Cardiac septum (tissue), 1 donor: ENCODE data around the gene PPM1L. TPM values are rescaled to one million over a fixed set of nuclear protein-coding genes. Genes with fewer than 3 reads are reported as not detected.
A peak's percentile ranks its signal among the peaks of the same experiment; 100 is the strongest.

Experiments
- DNase-seq: peaks from one replicate; pipeline ENCODE4 v3.0.0-alpha.2; 2020; ENCODE audit warnings: low spot score
- intact Hi-C: fragments of 100-400 bp; cut with DNase I; formaldehyde crosslinking; loops from one replicate; pipeline ENCODE4 v1.14.0; 2022
- total RNA-seq: library from RNA; stranded (reverse); fragmentation: NEBNext Ultra II Directional; extraction: Animal tissue kit (Norgen Biotek cat#: 25700); gene quantifications from one replicate; pipeline ENCODE4 v1.2.1, GENCODE V29; 2021
- donor health status: DM: no; HTN: no; CAD: no.

PPM1L gene
- total RNA-seq, 1 donor from 2014 or later: 28.8 TPM

DNA sequence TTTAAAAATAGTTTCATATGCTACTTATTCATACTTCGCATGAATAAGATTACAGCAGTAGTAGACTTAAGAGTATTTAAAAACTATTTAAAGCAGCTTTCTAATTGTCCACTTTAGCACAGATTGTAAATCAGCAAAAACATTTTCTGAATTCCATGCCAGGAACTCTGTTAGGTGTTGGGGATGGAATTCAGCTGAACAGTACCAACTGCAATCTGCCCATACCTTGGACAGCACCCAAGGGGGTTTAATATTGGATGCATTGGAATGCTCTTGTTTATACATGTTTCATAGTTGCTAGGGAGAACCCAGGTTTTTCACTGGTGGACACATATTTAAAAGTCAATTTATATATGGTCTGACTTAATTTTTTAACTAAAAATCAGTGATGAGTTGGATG lies 74.8 kb downstream of the PPM1L start:
- intact Hi-C loops: no loop called here

DNA sequence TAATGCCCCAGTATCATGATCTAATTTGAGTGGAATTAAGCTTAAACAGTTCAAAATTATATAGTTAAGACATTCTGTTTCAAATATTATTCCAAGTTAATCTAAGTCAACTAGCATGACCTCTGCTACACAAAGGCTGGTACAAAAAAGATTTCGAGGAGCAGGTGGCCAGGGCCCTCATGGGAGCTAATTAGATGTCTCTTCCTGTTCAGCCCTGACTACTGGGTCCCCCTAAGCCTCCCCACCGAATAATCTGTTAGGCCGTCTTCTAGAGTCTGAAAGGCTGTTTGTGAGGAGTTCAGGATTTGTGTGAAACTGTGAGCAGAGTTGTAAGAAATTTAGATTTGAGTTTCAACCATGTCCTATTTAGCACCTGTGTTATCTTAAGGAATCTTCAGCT lies 75.4 kb downstream of the PPM1L start:
- intact Hi-C loops: no loop called here
- DNase-seq: no peak

More for the DNA sequence above, 74.8 kb downstream of the PPM1L start:
- DNase-seq: no peak

DNA sequence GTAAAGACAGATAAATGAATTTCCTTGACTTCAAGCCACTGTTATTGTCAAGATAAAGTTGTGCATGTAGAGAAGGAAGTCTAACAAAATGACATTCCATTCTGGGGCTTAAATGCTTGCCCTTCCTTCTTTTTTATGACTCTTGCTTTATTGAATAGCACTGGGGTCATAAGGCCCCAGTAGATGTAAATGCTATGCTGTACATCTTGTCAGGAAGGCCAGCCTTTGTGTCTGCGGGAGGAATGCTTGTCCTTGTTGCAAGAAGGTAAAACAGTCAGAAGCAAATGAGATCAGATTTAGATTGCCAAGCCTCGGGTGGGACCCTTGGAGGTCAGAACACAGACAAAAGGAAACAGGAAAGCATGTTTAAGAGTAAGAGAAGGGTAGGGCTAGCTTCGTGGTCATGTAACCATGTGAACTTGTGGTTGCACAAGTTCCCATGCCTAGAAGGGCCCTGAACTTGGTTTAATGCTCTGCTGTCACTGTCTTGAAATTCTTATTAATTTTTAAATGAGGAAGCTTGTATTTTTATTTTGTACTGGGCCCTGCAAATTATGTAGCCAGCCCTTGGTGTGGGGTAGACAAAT lies 81.5 kb downstream of the PPM1L start:
- intact Hi-C loops: no loop called here
- no peak for DNase-seq

DNA sequence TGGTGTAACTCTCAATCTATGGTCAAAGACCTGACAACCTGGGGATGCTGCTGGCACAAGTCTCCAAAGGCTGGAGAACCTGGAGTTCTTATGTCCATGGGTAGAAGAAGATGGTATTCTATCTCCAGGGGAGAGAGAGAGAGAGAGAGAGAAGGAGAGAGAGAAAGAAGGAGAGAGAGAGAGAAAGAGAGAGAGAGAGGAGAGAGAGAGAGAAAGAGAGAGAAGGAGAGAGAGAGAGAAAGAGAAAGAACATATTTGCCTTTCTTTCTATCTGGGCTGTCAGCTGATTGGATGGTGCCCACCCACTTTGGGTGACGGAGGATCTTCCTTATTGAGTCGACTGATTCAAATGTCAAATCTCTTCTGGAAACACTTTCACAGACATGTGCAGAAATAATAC lies 84.6 kb downstream of the PPM1L start:
- intact Hi-C loops: no loop called here
- DNase-seq: no peak

DNA sequence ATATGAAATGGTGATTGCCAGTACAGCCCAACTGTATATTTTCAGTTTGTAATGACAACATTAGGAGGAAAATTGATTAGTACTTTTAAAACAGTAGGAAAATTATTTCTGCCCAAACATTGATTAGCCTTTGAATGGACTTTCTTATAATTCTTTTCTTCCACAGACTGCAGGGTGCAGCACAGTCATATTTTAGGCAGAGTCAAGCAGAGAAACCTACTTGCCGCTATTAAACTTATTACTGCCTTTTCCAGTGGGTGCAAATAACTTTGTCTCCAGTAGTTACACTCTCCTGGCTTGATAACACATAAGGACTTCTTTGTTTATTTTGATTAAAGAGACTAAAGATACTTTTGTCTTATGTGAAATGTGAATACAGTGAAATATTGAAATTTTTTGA lies 85.4 kb downstream of the PPM1L start:
- DNase-seq: no peak
- intact Hi-C loops: no loop called here

DNA sequence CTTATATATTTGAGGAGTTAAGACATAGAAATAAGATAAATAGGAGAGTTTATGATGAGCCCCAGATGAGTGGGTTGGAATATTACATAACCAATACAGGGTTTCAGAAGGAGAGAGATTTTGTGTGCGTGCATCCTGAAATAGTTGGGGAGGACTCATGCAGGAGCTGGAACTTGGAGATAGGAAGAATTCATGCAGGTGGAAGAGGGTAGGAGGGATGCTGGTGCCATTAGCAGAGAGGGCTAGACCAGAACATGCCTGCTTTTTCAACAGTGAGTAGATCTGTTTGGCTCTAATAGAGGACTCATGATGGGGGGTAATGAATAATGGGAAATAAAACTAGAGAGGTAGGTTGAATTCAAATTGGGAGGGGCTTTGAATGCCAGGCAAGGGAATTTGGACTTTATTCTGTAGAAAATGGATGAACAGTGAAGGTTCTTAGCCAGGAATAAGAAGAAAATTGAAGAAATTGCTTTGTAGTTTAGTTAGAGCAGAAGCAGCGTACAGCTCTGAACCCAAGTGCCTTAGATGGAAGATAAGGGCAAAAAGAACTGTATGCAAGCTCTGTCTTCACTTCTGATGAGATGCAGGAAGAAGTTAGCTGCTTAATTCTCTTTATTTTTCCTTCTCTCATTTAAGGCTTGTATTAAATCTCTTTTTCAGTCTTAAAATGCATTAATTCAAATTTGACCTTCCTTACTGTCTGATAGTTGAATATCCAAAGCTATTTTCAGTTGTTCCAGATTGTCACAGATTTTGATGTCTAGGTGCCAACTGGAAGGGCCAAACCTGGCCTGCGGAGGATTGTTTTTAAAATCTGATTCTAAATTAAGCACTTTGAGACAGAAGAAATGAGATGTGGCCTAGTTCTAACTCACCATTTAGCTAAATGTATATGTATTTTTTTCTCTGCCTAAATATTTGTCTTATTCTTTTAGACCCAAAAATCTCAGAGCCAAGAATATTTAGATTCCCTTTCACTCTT lies 86.3 kb downstream of the PPM1L start:
- intact Hi-C loops: no loop called here
- no peak for DNase-seq

DNA sequence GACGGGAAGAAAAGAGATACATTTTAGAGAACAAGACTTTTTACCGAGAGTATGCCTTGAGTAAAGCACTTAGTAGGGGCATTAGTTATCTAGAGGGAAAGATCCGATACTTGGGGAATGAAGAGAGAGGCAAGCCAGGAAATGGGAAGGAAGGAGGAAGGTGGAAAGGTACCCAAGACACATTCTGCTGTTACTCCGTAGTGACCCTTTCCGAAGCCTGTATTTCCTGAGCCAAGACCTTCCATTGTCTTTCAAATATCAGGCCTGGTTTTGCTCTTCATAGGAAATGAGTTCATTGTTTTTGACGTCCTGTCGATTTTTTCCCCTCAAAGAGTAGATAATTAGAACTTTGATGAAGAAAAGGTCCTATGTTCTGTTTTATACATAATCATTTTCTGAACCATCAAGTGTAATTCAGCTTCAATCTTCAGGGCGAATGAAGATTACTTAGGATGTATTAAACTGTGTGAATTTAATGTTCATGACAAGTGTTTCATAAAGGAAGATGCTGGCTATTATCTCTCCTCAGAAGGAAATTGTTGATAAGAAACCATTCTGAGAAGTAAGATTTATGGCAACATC lies 95.7 kb downstream of the PPM1L start:
- intact Hi-C loops: no loop called here
- DNase-seq: no peak

DNA sequence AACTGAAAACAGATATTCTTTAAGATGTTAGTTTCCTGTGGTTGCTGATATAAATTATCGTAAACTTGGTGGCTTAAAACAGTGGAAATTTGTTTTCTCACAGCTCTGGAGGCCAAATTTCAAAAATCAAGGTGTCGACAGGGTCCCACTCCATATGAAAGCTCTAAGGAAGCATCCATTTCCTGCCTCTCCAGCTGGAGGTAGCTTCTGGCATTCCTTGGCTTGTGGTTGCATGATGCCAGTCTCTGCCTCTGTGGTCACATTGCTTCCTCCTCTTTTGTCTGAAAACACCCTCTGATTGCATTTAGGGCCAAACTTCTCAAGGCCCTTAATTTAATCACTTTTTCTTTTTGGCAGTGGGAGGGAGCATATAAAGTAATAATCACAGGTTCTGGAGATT lies 96.8 kb downstream of the PPM1L start:
- DNase-seq: no peak
- intact Hi-C loops: no loop called here

DNA sequence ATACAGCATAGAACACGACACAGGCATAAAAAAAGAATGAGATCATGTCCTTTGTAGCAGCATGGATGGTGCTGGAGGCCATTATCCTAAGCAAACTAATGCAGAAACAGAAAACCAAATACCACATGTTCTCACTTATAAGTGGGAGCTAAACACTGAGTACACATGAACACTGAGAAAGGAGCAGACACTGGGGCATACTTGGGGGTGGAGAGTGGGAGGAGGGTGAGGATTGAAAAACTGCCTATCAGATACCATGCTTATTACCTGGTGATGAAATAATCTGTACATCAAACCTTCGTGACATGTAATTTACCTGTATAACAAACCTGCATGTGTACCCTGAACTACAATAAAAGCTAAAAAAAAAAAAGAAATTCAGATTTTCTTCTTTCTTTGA lies 100.4 kb downstream of the PPM1L start:
- intact Hi-C loops: no loop called here
- no peak for DNase-seq

DNA sequence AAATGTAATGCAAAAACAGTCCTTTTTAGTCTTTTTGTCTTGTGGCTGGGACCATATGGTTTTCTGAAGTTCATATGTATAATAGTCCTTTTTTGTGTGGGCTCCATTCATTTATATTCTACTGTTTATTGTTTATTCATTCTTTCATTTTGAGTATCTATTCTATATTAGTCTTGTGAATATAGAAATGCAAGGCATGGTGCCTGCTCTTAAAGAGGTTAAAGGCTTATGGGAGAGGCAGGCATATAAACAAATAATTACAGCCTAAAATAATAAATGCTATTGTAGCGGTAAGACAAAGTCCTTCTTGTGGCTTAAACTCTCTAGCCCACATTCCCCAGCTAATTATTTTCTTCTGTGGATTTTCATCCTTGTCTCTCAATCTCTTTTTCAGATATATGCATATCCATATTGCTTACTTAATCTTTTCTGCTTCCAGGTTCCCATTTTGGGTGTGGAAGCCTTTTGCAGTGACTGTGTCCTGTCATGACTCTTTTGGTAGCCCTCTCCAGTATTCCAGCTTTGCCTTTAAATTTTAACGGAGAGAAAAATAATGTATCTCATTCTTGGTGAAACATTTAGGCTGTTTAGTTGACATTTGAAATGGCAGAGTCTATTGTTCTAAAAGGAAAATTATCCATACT lies 101.6 kb downstream of the PPM1L start:
- no peak for DNase-seq
- intact Hi-C loops: no loop called here

DNA sequence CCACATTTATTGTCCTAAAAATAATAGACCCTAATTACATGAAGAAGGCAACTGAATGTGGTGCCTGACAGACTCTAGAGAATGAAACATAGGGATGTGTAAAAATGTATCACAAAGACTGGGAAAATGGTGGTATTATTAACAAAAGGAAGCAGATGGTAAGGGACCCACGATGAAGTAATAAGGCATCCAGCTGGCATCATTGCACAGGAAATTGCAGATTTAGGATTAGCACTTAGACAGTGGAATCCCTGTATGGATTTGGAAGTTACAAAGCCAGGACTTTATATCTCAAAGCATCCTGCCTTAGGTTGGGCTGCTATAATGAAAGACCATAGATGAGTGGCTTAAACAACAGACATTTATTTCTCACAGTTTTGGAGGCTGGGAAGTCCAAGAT lies 104.3 kb downstream of the PPM1L start:
- intact Hi-C loops: no loop called here
- no peak for DNase-seq

DNA sequence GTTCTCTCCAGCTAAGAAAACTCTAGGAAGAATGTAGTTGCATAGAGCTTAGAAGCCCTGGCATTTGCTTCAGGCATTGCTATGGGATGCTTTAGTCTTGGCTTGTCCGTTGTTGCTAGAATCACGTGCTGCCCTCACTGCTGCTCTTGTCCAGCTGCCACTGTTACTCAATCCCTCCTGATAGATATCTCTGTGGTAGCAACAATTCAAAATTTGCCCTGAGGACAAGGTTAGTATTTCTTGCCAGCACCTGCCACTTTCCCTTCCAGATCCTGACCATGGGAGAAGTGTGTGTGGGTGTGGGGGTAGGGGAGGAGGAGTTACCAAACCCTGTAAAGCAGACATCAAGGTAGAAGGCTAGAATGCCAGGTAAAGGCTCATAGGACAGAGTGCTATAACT lies 113.8 kb downstream of the PPM1L start:
- DNase-seq: no peak
- intact Hi-C loops: loop anchor here (5.0 kb wide), 1 partner anchor 113 kb away; the partner anchor contains the start of gene PPM1L

DNA sequence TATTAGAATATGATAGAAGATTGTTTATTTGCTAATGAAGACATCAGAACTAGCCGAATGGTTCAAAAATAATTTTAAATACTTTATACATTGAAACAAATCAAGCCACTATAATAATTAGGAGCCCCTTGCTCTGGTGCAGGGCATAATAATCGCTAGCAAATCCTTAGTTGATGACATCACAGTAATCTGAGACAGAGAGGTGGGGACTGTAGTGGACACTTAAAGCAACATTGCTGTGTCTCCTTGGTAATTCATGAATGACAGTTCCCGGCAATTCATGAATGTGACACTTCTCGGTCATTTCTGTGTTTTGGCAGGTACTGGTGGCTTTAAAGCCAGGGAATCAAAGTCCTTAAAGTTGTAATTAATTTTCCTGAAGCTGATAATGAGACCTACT lies 114.3 kb downstream of the PPM1L start:
- DNase-seq: no peak
- intact Hi-C loops: loop anchor here (5.0 kb wide), 1 partner anchor 113 kb away; the partner anchor contains the start of gene PPM1L

DNA sequence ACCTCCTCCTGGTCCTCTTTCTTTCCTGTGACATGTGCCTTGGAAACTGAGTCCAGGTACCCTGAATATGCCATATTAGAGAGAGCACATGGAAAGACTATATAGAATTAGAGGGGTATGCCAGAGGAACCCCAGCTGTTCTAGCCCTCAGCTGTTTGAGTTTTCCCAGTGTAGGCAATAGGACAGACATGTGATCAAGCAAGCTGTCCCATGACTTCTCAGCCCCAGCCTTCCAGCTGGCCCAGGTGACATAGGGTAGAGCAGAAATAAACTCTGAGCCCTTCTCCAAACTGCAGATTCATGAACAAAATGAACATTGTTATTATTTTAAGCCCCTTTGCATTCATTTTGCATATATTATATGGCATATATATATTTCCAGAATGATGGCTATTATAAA lies 118.7 kb downstream of the PPM1L start:
- DNase-seq: no peak
- intact Hi-C loops: loop anchor here (5.0 kb wide), 1 partner anchor 117 kb away; the partner anchor contains the start of gene PPM1L

DNA sequence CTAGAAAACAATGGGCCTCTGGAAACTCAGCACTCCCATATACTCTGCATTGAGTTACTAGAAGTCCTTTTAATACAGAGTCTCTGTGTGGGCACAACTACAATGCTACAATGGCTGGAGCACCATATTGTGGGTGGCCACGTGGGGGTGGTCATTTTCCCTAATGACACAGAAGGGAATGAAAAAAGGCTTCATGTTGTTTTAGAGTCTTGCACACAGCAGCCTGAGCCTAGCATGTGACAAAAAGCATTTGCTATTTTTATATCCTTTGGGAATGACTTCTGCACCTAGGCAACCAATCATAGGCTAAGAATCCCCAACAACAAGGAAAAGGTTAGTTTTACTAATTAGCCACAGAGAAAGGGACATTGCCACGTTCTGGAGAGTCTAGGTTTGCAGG lies 120.6 kb downstream of the PPM1L start:
- no peak for DNase-seq
- intact Hi-C loops: no loop called here

DNA sequence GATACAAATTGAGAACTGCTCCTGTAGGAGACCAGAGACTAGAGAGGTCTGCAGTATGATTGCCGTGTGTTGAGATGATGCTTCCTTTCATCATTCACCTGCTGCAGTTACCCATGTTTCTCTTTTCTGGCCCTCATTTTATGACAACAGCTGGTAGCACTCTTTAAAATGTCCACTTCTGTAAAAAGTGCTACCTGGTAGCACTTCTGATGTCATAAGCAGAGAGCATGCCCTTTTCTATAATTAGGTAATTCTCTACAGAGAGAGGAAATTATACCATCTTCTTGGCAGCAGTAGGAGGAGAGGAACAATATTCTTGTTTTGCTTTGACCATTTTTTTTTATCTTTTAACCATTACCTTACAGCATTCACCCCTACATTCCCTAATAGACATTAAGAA lies 123.8 kb downstream of the PPM1L start:
- intact Hi-C loops: no loop called here

DNA sequence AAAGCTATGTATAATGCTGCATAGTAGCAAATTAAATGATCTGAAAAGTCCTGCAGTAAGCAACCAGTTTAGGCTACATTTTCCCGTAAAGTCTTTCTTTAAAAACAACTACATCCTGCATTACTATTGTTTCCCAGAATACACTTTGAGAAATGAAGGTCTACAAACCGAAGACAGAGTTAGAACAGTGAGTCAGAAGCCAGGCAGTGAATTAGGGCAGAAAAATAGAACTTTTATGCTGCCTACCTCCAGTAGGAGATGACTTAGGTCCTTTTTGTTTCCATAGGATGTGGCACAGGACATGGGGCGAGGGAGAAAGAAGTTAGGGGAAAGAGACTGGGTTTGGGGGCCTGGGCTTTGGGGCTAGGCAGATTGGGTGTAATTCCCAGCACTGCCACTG lies 127.3 kb downstream of the PPM1L start:
- intact Hi-C loops: no loop called here

More for the DNA sequence above, 123.8 kb downstream of the PPM1L start:
- DNase-seq: no peak

DNA sequence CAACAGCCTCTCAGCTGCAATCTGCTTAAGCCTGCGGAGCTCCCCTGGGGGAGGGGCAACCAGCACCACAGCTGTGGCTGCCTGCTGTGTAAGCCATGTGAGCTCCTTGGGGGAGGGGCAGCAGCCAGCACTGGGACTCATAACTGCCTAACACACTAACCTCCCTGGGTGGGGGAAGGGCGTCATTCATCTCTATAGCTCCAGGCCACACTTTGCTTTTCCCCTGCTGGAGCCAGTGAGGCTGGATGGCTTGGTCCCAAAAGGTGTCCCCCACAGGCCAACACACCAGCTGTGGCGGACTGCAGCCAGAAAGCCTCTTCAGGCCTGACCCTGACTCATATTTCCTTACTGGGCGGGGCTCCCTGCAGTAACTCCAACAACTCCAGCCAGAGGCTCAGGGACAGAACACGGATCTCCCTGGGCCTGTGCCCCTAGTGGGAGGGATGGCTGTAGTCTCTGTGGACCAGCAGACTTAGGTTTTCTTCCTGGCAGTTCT lies 129.8 kb downstream of the PPM1L start:
- peak; percentile 77 for DNase-seq
- intact Hi-C loops: no loop called here

More for the DNA sequence above, 127.3 kb downstream of the PPM1L start:
- no peak for DNase-seq

DNA sequence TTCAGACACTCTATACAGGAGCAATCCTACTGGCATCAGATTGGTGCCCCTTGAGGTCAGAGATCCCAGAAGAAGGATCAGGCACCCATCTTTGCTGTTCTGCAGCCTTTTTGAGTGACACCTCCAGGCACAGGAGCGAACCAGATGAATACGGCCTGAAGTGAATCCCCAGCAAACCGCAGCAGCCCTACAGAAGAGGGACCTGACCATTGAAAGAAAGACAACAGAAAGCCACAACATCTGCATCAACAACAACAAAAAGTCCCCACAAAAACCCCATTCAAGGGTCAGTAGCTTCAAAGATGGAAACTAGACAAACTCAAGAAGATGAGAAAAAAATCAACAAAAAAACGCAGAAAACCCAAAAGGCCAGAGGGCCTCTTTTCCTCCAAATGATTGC lies 130.4 kb downstream of the PPM1L start:
- no peak for DNase-seq
- intact Hi-C loops: no loop called here

DNA sequence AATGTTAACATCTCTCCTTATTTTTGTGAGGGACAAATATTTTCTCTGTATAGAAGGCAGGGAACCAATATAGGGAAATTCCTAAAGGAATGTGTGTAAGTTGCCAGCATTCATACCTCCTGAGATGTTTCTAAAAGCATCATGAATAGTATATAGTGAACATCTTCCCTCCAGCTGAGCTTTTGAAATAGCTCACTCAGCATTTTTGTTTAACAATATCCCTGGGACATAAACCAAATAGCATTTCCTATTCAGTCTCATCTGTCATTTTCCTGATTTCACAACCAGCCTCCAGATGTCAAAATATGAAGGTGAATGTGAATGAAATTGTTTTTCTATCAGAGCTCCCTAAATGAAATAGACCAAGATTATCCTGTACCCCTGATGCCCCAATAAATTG lies 137.2 kb downstream of the PPM1L start:
- DNase-seq: no peak
- intact Hi-C loops: no loop called here
